22Rv1 (cell line): ENCODE results near the gene RAP1A.

Experiments
- CTCF ChIP-seq: fragments of 450-650 bp; IDR thresholded peaks from 2 replicates; pipeline ENCODE4 v1.5.1; 2017; ENCODE audit warnings: mild to moderate bottlenecking
- ZFX ChIP-seq: fragments of 450-650 bp; IDR thresholded peaks from 2 replicates; pipeline ENCODE4 v1.6.1; 2017; ENCODE audit warnings: antibody characterized with exemption, borderline replicate concordance

DNA sequence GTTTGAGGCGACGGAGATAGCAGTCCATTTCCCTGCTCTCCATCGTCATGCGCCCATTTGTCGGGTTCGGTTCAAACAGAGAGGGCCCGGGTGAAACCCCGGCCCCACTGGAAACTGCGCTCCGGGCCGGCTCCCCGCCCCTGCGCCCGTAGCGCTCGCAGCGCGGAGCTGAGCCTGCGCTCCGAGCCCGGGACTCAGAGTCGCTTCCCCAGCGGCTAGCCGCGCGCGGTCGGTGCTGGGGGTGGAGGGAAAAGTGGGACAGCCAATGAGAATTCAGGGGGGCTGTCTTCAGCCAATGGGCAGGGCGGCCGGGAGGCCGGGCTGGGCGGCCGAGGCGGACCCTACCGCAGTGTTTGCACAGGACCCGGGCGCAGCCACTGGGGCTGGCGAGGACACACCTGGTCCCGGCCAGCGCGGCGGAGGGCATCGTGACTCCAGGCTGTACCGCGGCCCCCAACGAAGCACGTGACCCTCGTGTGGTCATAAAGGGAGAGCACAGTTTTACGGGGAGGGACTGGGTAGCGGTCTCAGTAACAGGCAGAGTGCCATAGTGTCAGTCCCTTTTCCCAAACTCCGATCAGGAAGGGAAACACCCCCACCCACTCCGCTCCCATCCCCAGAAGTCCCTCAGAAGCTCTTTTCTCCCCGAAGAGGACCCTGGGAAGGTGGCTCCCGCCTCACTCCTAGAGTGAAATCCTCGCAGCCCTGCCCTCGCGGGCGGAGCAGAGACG, 119.8 kb downstream of the RAP1A start, which contains the start of gene INKA2:
- TF ChIP-seq CTCF = no peak
- TF ChIP-seq ZFX = no peak
